ENCODE data around the gene CD151. TPM values are rescaled to one million over a fixed set of nuclear protein-coding genes. Genes with fewer than 3 reads are reported as not detected.
A peak's percentile ranks its signal among the peaks of the same experiment; 100 is the strongest.

CD151 gene
- total and polyA plus RNA-seq, 3 experiments from 2014 or later: 19.6 to 65.5 (median 61.2) TPM

DNA sequence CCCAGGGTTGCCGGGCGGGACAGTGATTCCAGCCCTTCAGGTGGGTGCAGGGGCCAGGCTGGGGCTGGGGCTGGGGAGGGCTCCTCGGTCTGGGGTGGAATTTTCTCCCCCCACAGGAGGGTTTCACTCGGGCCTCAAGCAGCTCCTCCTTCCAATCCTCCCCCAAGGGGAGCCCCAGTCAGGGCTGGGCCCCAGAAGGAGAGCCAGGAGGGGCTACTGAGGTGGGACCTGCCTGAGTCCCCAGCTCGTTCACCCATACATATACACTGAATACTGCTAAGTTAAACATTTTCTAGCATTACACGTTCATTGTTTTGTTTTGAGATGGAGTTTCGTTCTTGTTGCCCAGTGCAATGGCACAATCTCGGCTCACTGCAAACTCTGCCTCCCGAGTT is 6.5 kb upstream of the CD151 start:
- DNase-seq: no peak
- POLR2A ChIA-PET: interaction anchor here (0.5 kb wide), 2 partner anchors 15 to 70 kb away, joined by 3 to 5 read pairs; no protein-coding TSS in a partner anchor
- Mint-ChIP-seq H3K4me1 (peaks cover 5 to 49% (median 11%) of the 10 kb centered on the region in 3 donors), H3K9me3 (no peaks in the 10 kb centered on the region), H3K36me3 (peaks cover 0 to 30% (median 4%) of the 10 kb centered on the region in 3 donors), H3K27me3 (peaks cover 9 to 19% of the 10 kb centered on the region in 2 donors), H3K27ac (peak overlapping the region in 1 of 8 donors; percentile 66), H3K4me3 (peak overlapping the region; percentile 68 to 85 (median 71))
- peak overlapping the region; percentile 24 for H3K27ac ChIP-seq (ENCODE audit: low read depth, low read length)
- peaks cover 20% of the 10 kb centered on the region for H3K27me3 ChIP-seq (ENCODE audit: insufficient read depth, low read length, poor library complexity, severe bottlenecking)
- H3K36me3 ChIP-seq (ENCODE audit: insufficient read depth, low read length): no peaks in the 10 kb centered on the region
- CTCF ChIA-PET: no interaction called here
- no peaks in the 10 kb centered on the region for H3K9me3 ChIP-seq (ENCODE audit: low read length)
- no peak overlapping the region for H3K4me3 ChIP-seq (ENCODE audit: low read length)
- H3K4me1 ChIP-seq (ENCODE audit: insufficient read depth, low read length): peaks cover 40% of the 10 kb centered on the region

DNA sequence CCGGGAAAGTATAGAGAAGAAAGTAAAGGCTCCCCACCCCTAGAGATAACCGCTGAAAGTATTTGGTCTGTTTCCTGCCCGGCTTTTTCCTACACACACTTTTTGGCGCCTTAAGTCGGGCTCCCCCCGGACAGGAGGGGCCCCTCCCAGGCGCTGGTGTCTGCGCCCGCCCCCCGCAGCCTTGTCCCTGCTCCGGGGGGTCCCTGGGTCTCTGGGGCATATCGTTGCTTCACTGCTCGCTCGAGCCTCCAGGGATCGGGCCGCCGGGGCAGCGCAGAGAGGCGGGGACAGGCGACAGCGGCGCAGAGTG is 6.0 kb upstream of the CD151 start:
- Mint-ChIP-seq H3K36me3 (peaks cover 0 to 26% (median 4%) of the 10 kb centered on the region in 3 donors), H3K27ac (peak overlapping the region in 1 of 8 donors; percentile 77), H3K4me3 (peak overlapping the region; percentile 68 to 85 (median 71)), H3K9me3 (no peaks in the 10 kb centered on the region), H3K4me1 (peaks cover 4 to 51% (median 14%) of the 10 kb centered on the region in 3 donors), H3K27me3 (peaks cover 9 to 19% of the 10 kb centered on the region in 2 donors)
- ChIA-PET POLR2A (interaction anchor here (0.5 kb wide), 1 partner anchor 16 kb away, joined by 3 read pairs; no protein-coding TSS in a partner anchor), CTCF (no interaction called here)
- Histone ChIP-seq H3K4me3 (ENCODE audit: low read length) (peak overlapping the region; percentile 37), H3K4me1 (ENCODE audit: insufficient read depth, low read length) (peaks cover 37% of the 10 kb centered on the region), H3K9me3 (ENCODE audit: low read length) (no peaks in the 10 kb centered on the region), H3K36me3 (ENCODE audit: insufficient read depth, low read length) (no peaks in the 10 kb centered on the region), H3K27me3 (ENCODE audit: insufficient read depth, low read length, poor library complexity, severe bottlenecking) (peaks cover 20% of the 10 kb centered on the region), H3K27ac (ENCODE audit: low read depth, low read length) (peak overlapping the region; percentile 24)
- no peak for DNase-seq

DNA sequence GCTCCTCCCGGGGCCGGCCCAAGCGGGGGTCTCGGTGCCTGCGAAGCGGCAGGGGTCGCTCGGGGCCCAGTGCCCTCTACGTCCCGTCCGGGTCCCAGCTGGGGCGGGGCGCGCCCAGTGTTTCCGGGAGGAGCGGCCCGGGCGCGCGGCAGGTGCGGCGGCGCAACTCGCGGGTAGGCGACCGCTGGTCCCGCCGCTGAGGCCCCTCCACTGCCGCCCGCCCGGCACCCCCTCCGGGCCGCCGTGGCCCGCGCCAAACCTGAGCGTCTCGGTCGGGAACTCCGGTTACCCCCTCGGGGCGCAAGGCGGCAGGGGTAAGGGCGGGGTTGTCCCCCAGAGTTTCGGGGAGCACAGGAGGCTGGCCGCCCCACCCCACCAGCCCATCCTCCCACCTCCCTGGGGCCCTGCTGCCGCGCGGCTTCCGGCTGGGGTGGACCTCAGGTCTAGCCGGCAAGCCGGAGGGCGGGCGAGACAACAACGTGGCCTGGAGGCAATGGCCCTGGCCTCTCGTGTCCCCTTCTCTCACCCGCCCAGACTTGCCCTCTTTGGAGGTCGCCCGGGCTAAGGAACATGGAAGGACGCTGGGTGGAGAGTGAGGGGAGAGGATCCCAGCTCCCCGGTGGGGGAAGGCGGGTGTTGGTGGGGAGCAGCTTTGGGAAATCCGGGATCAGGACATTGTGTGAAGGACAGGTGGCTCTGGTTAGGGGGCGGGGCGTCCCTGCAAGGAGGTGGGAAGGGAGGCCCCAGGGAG is 5.4 kb upstream of the CD151 start:
- no peak for DNase-seq

DNA sequence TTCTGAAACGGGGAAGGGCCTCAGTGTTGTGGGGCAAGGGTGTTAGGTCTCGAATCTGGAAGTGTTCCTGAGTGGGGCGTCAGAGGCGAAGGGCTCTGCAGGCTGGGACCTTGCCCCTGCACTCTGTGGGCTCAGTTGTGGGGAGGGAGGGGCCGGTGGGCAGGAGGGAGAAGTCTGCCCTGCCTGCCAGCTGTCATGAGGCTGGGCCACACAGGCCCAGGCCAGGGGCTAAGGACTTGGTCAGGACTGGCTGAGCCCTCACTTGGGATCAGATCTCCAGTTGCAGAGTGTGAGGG is 4.9 kb upstream of the CD151 start, which contains the start of gene CRACR2B:
Gene CRACR2B (plus strand): TSS at position 23 of the 296 bp plus-strand sequence. CDS start 689 bp downstream, outside the sequence.
- CTCF ChIA-PET: no interaction called here
- H3K27ac ChIP-seq (ENCODE audit: low read depth, low read length): peak within 1 kb of the TSS; percentile 24
- H3K9me3 ChIP-seq (ENCODE audit: low read length): no peaks in the 10 kb centered on the region
- H3K4me1 ChIP-seq (ENCODE audit: insufficient read depth, low read length): peaks cover 40% of the 10 kb centered on the region
- H3K27me3 ChIP-seq (ENCODE audit: insufficient read depth, low read length, poor library complexity, severe bottlenecking): peaks cover 20% of the 10 kb centered on the region
- H3K27me3 Mint-ChIP-seq: peaks cover 9 to 19% of the 10 kb centered on the region in 2 donors
- peaks cover 4 to 54% (median 15%) of the 10 kb centered on the region in 3 donors for H3K4me1 Mint-ChIP-seq
- POLR2A ChIA-PET: interaction anchor here (1.8 kb wide), 1 partner anchor 8 kb away, joined by 7 read pairs; no protein-coding TSS in a partner anchor
- no peak for DNase-seq
- H3K4me3 Mint-ChIP-seq: peak within 1 kb of the TSS; percentile 68 to 92 (median 76)
- H3K36me3 Mint-ChIP-seq: peaks cover 0 to 17% (median 4%) of the 10 kb centered on the region in 3 donors
- no peaks in the 10 kb centered on the region for H3K36me3 ChIP-seq (ENCODE audit: insufficient read depth, low read length)
- peak within 1 kb of the TSS; percentile 37 for H3K4me3 ChIP-seq (ENCODE audit: low read length)
- H3K9me3 Mint-ChIP-seq: no peaks in the 10 kb centered on the region
- peak within 1 kb of the TSS in 2 of 8 donors; percentile 11 to 50 for H3K27ac Mint-ChIP-seq

More for the DNA sequence above, 5.4 kb upstream of the CD151 start:
- H3K36me3 Mint-ChIP-seq: peaks cover 0 to 21% (median 4%) of the 10 kb centered on the region in 3 donors
- peak overlapping the region; percentile 37 for H3K4me3 ChIP-seq (ENCODE audit: low read length)
- peaks cover 9 to 19% of the 10 kb centered on the region in 2 donors for H3K27me3 Mint-ChIP-seq
- H3K4me1 ChIP-seq (ENCODE audit: insufficient read depth, low read length): peaks cover 39% of the 10 kb centered on the region
- no peaks in the 10 kb centered on the region for H3K36me3 ChIP-seq (ENCODE audit: insufficient read depth, low read length)
- H3K4me3 Mint-ChIP-seq: peak overlapping the region; percentile 68 to 92 (median 76)
- peak overlapping the region; percentile 24 for H3K27ac ChIP-seq (ENCODE audit: low read depth, low read length)
- POLR2A ChIA-PET: no interaction called here
- H3K9me3 Mint-ChIP-seq: no peaks in the 10 kb centered on the region
- H3K27ac Mint-ChIP-seq: peak overlapping the region in 2 of 8 donors; percentile 11 to 50
- CTCF ChIA-PET: no interaction called here
- peaks cover 20% of the 10 kb centered on the region for H3K27me3 ChIP-seq (ENCODE audit: insufficient read depth, low read length, poor library complexity, severe bottlenecking)
- H3K9me3 ChIP-seq (ENCODE audit: low read length): no peaks in the 10 kb centered on the region
- H3K4me1 Mint-ChIP-seq: peaks cover 4 to 53% (median 15%) of the 10 kb centered on the region in 3 donors

DNA sequence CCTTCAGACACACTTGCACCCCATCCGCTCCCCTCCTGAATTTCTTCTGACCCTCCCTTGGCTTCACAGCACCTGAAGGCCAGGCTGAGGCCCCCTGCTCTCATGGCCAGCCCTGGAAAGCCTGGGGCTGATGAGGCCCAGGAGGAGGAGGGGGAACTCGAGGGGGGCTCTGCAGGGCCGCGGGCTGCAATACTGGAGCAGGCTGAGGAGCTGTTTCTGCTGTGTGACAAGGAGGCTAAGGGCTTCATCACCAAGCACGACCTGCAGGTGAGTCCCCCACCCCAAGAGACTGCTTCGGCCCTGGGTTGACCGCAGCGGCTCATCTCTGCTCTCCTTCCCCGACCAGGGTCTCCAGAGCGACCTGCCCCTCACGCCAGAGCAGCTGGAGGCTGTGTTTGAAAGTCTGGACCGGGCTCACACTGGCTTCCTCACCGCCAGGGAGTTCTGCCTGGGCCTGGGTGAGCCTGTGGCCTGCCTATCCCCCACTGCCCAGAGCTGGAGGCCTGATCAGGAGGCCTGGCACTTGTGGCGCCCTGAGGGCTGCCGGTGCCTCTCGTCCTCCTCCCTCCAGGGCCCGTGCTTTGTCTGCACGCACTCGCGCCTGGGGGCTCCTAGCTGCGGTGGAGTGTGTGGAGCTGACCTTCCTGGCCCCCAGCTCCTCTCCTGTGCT is 4.1 kb upstream of the CD151 start:
- CTCF ChIA-PET: no interaction called here
- POLR2A ChIA-PET: interaction anchor here (0.8 to 1.8 kb wide), 3 partner anchors 9 to 33 kb away, joined by 3 to 7 read pairs (median 6); partner anchors contain the start of genes POLR2L and TSPAN4
- Mint-ChIP-seq H3K9me3 (no peaks in the 10 kb centered on the region), H3K4me1 (peaks cover 4 to 57% (median 15%) of the 10 kb centered on the region in 3 donors), H3K36me3 (peaks cover 0 to 14% (median 4%) of the 10 kb centered on the region in 3 donors), H3K4me3 (peak overlapping the region; percentile 29 to 76 (median 64)), H3K27me3 (peaks cover 9 to 19% of the 10 kb centered on the region in 2 donors), H3K27ac (no peak overlapping the region)
- Histone ChIP-seq H3K36me3 (ENCODE audit: insufficient read depth, low read length) (no peaks in the 10 kb centered on the region), H3K4me1 (ENCODE audit: insufficient read depth, low read length) (peaks cover 45% of the 10 kb centered on the region), H3K9me3 (ENCODE audit: low read length) (no peaks in the 10 kb centered on the region), H3K27me3 (ENCODE audit: insufficient read depth, low read length, poor library complexity, severe bottlenecking) (peaks cover 20% of the 10 kb centered on the region), H3K4me3 (ENCODE audit: low read length) (no peak overlapping the region), H3K27ac (ENCODE audit: low read depth, low read length) (no peak overlapping the region)
- DNase-seq: no peak

DNA sequence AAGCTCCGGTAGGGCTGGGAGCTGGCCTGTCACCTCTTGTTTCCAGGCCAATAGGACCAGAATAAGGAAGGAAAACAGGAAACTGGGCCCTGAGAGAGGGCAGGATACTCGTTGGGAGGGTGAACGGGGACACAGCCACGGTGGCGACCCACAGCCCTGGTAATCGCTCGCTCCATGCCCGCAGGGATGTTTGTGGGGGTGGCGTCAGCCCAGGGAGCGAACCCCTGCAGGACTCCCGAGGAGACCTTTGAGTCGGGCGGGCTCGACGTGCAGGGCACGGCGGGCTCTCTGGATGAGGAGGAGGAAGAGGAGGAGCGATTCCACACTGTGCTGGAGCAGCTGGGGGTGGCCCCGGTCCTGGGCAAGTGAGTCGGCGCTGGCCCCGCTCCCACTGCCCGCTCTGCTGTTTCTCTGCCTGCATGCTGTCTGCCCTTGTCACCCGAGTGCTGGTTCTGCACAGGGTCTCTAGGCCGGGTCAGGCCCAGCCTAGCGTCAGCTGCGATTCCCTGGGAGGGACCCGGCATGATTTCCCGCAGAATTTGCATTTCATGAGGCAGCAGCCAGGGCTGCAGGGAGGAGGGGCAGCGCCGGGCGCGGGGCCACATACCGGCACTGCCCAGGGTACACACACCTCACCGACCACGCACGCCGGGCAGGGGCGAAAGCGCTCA is 3.4 kb upstream of the CD151 start:
- Mint-ChIP-seq H3K36me3 (peaks cover 0 to 9% (median 4%) of the 10 kb centered on the region in 3 donors), H3K4me3 (peak overlapping the region; percentile 29 to 84 (median 49)), H3K9me3 (no peaks in the 10 kb centered on the region), H3K27me3 (peaks cover 9 to 19% of the 10 kb centered on the region in 2 donors), H3K27ac (no peak overlapping the region), H3K4me1 (peaks cover 4 to 64% (median 18%) of the 10 kb centered on the region in 3 donors)
- DNase-seq: no peak
- Histone ChIP-seq H3K4me3 (ENCODE audit: low read length) (peak overlapping the region; percentile 28), H3K9me3 (ENCODE audit: low read length) (no peaks in the 10 kb centered on the region), H3K4me1 (ENCODE audit: insufficient read depth, low read length) (peaks cover 47% of the 10 kb centered on the region), H3K27me3 (ENCODE audit: insufficient read depth, low read length, poor library complexity, severe bottlenecking) (peaks cover 20% of the 10 kb centered on the region), H3K36me3 (ENCODE audit: insufficient read depth, low read length) (no peaks in the 10 kb centered on the region), H3K27ac (ENCODE audit: low read depth, low read length) (no peak overlapping the region)
- ChIA-PET POLR2A (interaction anchor here (1.8 to 3.3 kb wide), 3 partner anchors 9 to 33 kb away, joined by 6 to 16 read pairs (median 7); partner anchors contain the start of gene PNPLA2), CTCF (interaction anchor here (1.9 kb wide), 1 partner anchor 19 kb away, joined by 7 read pairs; no protein-coding TSS in a partner anchor)

DNA sequence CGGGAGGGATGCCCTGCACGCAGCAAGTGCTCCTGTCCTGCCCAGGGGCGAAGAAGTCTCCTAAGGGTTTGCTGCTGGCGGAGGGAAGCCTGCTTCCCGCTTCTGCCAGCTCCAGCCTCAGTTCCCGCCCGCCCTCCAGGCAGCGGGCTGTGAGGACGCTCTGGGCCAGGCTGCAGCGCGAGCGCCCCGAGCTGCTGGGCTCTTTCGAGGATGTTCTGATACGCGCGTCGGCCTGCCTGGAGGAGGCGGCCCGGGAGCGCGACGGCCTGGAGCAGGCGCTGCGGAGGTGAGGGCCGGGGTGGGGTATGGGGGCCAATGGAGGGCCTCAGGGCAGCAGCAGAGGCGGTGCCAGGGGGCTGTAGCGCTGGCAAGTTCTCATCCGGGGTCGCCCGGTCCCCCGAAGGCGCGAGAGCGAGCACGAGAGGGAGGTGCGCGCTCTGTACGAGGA is 2.9 kb upstream of the CD151 start:
- Histone ChIP-seq H3K27me3 (ENCODE audit: insufficient read depth, low read length, poor library complexity, severe bottlenecking) (peaks cover 20% of the 10 kb centered on the region), H3K9me3 (ENCODE audit: low read length) (no peaks in the 10 kb centered on the region), H3K27ac (ENCODE audit: low read depth, low read length) (no peak overlapping the region), H3K4me3 (ENCODE audit: low read length) (peak overlapping the region; percentile 28), H3K4me1 (ENCODE audit: insufficient read depth, low read length) (peaks cover 47% of the 10 kb centered on the region), H3K36me3 (ENCODE audit: insufficient read depth, low read length) (no peaks in the 10 kb centered on the region)
- Mint-ChIP-seq H3K9me3 (no peaks in the 10 kb centered on the region), H3K27me3 (peaks cover 9 to 19% of the 10 kb centered on the region in 2 donors), H3K4me1 (peaks cover 4 to 69% (median 18%) of the 10 kb centered on the region in 3 donors), H3K36me3 (peaks cover 0 to 7% (median 4%) of the 10 kb centered on the region in 3 donors), H3K27ac (no peak overlapping the region), H3K4me3 (peak overlapping the region; percentile 52 to 84 (median 64))
- ChIA-PET CTCF (interaction anchor here (1.9 kb wide), 1 partner anchor 18 kb away, joined by 7 read pairs; no protein-coding TSS in a partner anchor), POLR2A (interaction anchor here (1.3 to 3.3 kb wide), 3 partner anchors 10 to 34 kb away, joined by 3 to 16 read pairs (median 6); partner anchors contain the start of gene PNPLA2)
- DNase-seq: no peak
